Spleen (tissue), 11 donors: ENCODE data around the gene PPARA. TPM values are rescaled to one million over a fixed set of nuclear protein-coding genes. Genes with fewer than 3 reads are reported as not detected.
A peak's percentile ranks its signal among the peaks of the same experiment; 100 is the strongest.

ENCODE experiments used
- DNase-seq: peaks from one replicate; pipeline ENCODE4 v3.0.0-alpha.2; 2020
- H3K27ac ChIP-seq, 8 donors: fragments of 200-600 bp; sonication (generic) in 7 of 8; 1 replicate in 4 of 8; 2 replicates in 4 of 8; pipeline versions ENCODE4 v1.5.0 to v1.8.0; 2016 to 2021; ENCODE audit warnings: inconsistent platforms in 4 of 8, mild to moderate bottlenecking in 4 of 8, moderate library complexity in 1 of 8
- H3K27me3 ChIP-seq, 7 donors: fragments of 200-600 bp; sonication (generic) in 6 of 7; replicated peaks in 1 of 7; 1 replicate in 4 of 7; 2 replicates in 3 of 7; pipeline versions ENCODE4 v1.5.0 to v1.8.0; 2016 to 2021; ENCODE audit warnings: inconsistent platforms in 3 of 7, mild to moderate bottlenecking in 1 of 7
- H3K36me3 ChIP-seq, 6 donors: fragments of 200-600 bp; sonication (generic) in 5 of 6; 1 replicate in 4 of 6; 2 replicates in 2 of 6; pipeline versions ENCODE4 v1.5.0 to v1.8.0; 2016 to 2021; ENCODE audit warnings: inconsistent platforms in 2 of 6
- H3K4me1 ChIP-seq, 6 donors: fragments of 200-600 bp; sonication (generic) in 5 of 6; 1 replicate in 3 of 6; 2 replicates in 3 of 6; pipeline versions ENCODE4 v1.5.0 to v1.8.0; 2016 to 2021; ENCODE audit warnings: inconsistent platforms in 3 of 6
- H3K4me3 ChIP-seq, 8 donors: fragments of 200-600 bp; sonication (generic) in 7 of 8; 1 replicate in 4 of 8; 2 replicates in 4 of 8; pipeline versions ENCODE4 v1.5.0 to v1.8.0; 2016 to 2021; ENCODE audit warnings: inconsistent platforms in 4 of 8, mild to moderate bottlenecking in 4 of 8, moderate library complexity in 2 of 8
- H3K9me3 ChIP-seq, 8 donors: fragments of 200-600 bp; sonication (generic) in 7 of 8; 1 replicate in 4 of 8; 2 replicates in 4 of 8; pipeline versions ENCODE4 v1.5.0 to v1.8.0; 2016 to 2021; ENCODE audit warnings: inconsistent platforms in 4 of 8
- CTCF ChIP-seq, 11 experiments: fragments of 200-600 bp in 7 of 11; fragments of 450-650 bp in 4 of 11; sonication (generic) in 4 of 11; IDR thresholded peaks in 8 of 11; conservative IDR thresholded peaks in 3 of 11; 1 replicate in 7 of 11; 2 replicates in 4 of 11; pipeline versions ENCODE4 v1.4.0 to v1.8.0; 2016 to 2021; ENCODE audit warnings: antibody characterized with exemption in 11 of 11, inconsistent platforms in 4 of 11, mild to moderate bottlenecking in 1 of 11
- POLR2A ChIP-seq, 3 donors: fragments of 450-650 bp; IDR thresholded peaks; one replicate each; pipeline ENCODE4 v1.5.1; 2017; ENCODE audit warnings: antibody characterized with exemption in 3 of 3, mild to moderate bottlenecking in 1 of 3
- POLR2AphosphoS5 ChIP-seq, 3 donors: sonication (generic); formaldehyde crosslinking; IDR thresholded peaks; one replicate each; pipeline ENCODE4 v1.5.1; 2017; ENCODE audit warnings: antibody characterized with exemption in 3 of 3
- WGBS, 5 donors: extraction: QIAGEN DNeasy Blood & Tissue Kit in 3 of 5; methylation state at CpG; one replicate each; pipeline versions ENCODE4 v1.1.5 to v1.1.7; 2013 to 2018; 5-methylcytosine and 5-hydroxymethylcytosine counted together
- intact Hi-C: fragments of 100-400 bp; cut with DNase I; formaldehyde crosslinking; loops from one replicate; pipeline ENCODE4 v1.15.0; 2023; ENCODE audit warnings: low total_unique reads
- polyA plus RNA-seq, 3 donors: library from polyadenylated mRNA; stranded (reverse); fragments of 200-250 nt; gene quantifications; one replicate each; pipeline ENCODE4 v1.2.1, GENCODE V29; 2013
- total RNA-seq, 7 donors: library from RNA; depleted of rRNA in 3 of 7; stranded (reverse); fragments of >200 nt in 3 of 7; fragmentation: NEBNext Ultra II Directional in 4 of 7; extraction: Animal tissue kit (Norgen Biotek cat#: 25700) in 4 of 7; gene quantifications; one replicate each; pipeline versions ENCODE4 v1.1.0 to v1.2.1, GENCODE V29; 2016 to 2021
- donor health status: healthy with polysubstance abuse.
- donor health status: DM: no; HTN: no; CAD: no; lungs with moderate emphysema.
- donor health status: DM: no; HTN: no; CAD: no.
- donor health status: Bipolar disorder and iron deficiency.
- donor health status: healthy.
- donor health status: DM: no; HTN: no; CAD: no.
- donor health status: DM: yes; HTN: yes; CAD: no.

PPARA gene
- total and polyA plus RNA-seq, 10 donors: 2.0 to 40.9 (median 22.6) TPM

DNA sequence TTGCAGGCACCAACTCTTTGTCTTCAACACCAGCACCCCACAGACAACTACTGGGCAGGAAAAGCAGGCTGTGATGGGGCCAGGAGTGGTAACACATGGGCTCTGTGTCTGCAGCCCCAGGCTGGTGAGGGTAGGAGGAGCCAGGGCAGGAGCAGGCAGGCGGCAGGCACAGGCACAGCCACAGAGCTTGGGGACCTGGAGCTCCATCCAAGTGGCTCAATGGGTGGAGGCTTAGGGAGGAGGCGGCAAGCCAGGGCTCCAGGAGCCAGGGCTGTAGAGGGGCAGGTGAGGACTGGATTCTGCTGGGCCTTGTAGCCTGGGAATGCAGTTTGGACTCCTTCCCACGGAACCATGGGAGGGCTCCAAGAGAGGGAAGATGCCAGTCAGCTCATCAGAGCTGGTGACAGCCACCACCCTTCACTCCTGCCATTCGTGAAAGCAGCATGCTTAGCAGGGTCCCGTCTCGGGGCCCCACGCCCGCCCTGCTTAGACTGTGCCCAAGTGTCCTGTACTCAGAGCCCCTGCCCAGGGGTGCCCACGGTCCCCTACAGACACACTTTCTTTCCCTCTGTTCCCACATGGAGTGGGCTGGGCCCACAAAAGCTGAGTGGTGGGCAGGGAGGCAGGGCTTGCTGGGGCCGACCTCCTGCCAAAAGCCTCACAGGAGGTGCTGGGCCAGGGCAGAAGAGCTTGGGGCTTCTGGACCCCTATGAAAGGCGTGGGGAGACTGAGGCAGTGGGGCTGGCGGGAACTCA is 129.9 kb downstream of the PPARA start:
- no peaks in the 10 kb centered on the region for H3K9me3 ChIP-seq
- TF ChIP-seq POLR2A (IDR thresholded peaks at IDR 0.05): no peak
- TF ChIP-seq CTCF (IDR thresholded peaks at IDR 0.05 in 8 of 11, conservative IDR thresholded peaks at IDR 0.05 in 3 of 11): no peak
- no peak for TF ChIP-seq POLR2AphosphoS5 (IDR thresholded peaks at IDR 0.05)
- intact Hi-C loops: no loop called here
- H3K4me3 ChIP-seq: no peak overlapping the region
- 90 to 97% (median 93%) methylated on average over 11 to 12 of the region's 12 CpGs for WGBS, 5 donors
- no peak for DNase-seq
- H3K36me3 ChIP-seq: peaks cover 3 to 98% (median 76%) of the 10 kb centered on the region in 6 donors
- H3K4me1 ChIP-seq: peaks cover 0 to 79% (median 20%) of the 10 kb centered on the region in 6 donors
- peak overlapping the region; percentile 29 to 86 (median 76) for H3K27ac ChIP-seq
- no peaks in the 10 kb centered on the region for H3K27me3 ChIP-seq

GRCh38 chr22:46280999-46281623 is 130.8 kb downstream of the PPARA start:
- DNase-seq: peak; percentile 86
- 64 to 75% (median 70%) methylated on average over 14 to 19 of the region's 19 CpGs for WGBS, 5 donors
- peak overlapping the region in 3 of 8 donors; percentile 5 to 55 (median 7) for H3K4me3 ChIP-seq
- peaks cover 0 to 81% (median 20%) of the 10 kb centered on the region in 6 donors for H3K4me1 ChIP-seq
- no peaks in the 10 kb centered on the region for H3K9me3 ChIP-seq
- peaks cover 0 to 98% (median 75%) of the 10 kb centered on the region in 6 donors for H3K36me3 ChIP-seq
- intact Hi-C loops: no loop called here
- H3K27me3 ChIP-seq: no peaks in the 10 kb centered on the region
- no peak for TF ChIP-seq CTCF (IDR thresholded peaks at IDR 0.05 in 8 of 11, conservative IDR thresholded peaks at IDR 0.05 in 3 of 11)
- no peak for TF ChIP-seq POLR2A (IDR thresholded peaks at IDR 0.05)
- TF ChIP-seq POLR2AphosphoS5 (IDR thresholded peaks at IDR 0.05): peak; percentile 53 to 79 (median 73)
- peak overlapping the region in 7 of 8 donors; percentile 67 to 86 (median 78) for H3K27ac ChIP-seq

DNA sequence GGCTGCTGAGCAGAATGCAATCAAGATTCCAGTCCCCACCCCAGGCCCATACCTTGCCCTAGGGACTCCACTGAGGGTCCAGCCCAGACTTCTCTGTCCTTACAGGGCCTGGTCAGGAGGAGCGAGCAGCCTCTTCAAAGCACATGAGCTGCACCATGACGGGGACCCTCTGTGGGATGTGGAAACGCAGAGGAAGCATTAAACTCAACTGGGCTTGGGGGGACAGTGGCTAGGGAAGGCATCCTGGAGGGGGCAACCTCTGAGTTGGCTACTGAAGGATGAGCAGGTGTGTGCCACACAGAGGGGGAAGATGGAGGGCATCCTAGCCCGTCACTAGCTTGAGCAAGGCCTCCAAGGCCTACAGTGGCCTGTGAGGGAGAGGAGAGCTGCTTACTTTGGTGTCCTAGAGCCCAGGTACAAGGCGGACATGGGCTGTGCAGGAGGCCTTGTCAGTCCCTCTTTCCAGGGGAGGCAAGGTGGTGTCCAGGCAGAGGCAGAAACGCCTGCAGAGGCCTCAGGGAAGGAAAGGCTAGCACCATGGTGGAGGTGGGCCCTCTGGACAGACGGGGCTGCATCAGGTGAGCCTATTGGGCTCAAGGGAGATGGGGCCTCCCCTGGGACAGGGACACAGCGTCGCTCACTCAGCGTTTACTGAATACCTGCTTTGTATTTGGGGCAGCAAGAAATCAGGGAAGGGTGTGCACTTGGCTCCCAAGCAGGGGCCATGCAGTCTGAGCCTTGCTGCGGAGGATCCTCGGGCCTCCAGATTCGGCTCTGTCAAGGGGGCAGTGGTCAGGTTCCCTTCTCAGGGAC is 131.7 kb downstream of the PPARA start:
- Histone ChIP-seq H3K27ac (peak overlapping the region in 6 of 8 donors; percentile 74 to 86 (median 78)), H3K27me3 (no peaks in the 10 kb centered on the region), H3K9me3 (no peaks in the 10 kb centered on the region), H3K4me3 (peak overlapping the region in 3 of 8 donors; percentile 5 to 55 (median 7)), H3K4me1 (peaks cover 3 to 87% (median 27%) of the 10 kb centered on the region in 6 donors), H3K36me3 (peaks cover 0 to 100% (median 75%) of the 10 kb centered on the region in 6 donors)
- 91 to 96% (median 96%) methylated on average over 13 of the region's 13 CpGs for WGBS, 5 donors
- intact Hi-C loops: no loop called here
- no peak for DNase-seq
- TF ChIP-seq CTCF (IDR thresholded peaks at IDR 0.05 in 8 of 11, conservative IDR thresholded peaks at IDR 0.05 in 3 of 11) (no peak), POLR2A (IDR thresholded peaks at IDR 0.05) (no peak), POLR2AphosphoS5 (IDR thresholded peaks at IDR 0.05) (no peak)
